Epidermal melanocyte (primary cell): Measurements from ENCODE around the gene NIPA2.
"Not testable (repeated sequence)": the region's sequence is repeated elsewhere in the genome, so short reads cannot be mapped to it uniquely, and the experiment has no call there.

ENCODE experiments used
- DNase-seq: peaks from one replicate; pipeline ENCODE4 v3.0.0; 2011; ENCODE audit warnings: low spot score; ENCODE audit not compliant: insufficient read length

The NIPA2 gene

DNA sequence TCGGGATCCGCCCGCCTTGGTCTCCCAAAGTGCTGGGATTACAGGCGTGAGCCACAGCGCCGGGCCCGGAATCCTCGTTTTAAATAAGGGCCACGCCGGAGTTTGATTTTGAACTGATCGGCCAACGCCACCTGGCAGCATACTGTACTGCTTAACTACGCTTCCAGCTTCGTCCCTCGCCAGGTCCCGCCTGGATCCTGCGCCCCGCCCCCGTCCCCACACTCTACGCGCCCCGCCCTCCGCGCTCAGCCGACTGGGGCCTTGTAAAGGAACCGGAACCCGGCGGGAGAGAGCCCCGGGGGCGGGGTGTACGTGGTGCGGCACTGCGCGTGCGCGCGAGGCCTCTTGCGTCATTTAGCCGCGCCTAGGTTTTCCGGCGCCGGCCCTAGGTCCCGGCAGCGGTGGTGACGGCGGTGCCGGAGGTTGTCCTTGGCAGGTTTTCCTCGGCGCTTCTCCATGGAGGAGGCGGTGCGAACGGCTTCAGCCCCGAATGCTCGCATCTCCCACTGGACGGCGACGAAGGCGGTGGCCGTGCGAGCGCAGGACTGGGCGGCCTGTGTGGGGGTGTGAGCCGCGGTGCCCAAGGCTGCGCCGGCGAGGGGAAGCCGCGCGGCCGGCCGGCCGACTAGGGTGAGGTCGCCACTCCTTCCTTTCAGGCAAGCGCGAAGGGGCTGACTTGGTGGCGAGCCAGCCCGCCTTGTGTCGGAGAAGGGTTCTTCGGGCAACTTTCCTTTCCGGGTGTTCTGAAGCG is at the start of gene NIPA2:
Gene NIPA2 (plus strand): TSS at position 375 of the 751 bp plus-strand sequence. CDS start 13,066 bp downstream, outside the sequence.
- DNase-seq: peak; percentile 90

DNA sequence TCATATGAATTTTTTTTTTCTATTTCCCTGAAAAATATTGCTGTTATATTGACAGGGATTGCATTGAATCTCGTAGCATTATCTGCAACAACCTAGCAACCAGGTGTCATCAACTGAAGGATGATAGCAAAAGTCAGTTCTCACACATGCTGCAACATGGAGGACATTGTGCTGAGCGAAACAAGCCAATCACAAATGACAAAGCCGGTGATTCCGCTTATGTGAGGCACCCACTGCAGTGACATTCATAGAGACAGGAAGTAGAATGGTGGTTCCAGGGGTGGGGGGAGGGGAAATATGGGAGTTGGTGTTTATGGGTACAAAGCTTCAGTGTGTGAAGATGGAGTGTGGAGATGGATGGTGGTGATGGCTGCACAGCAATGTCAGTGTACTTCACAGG is 44.4 kb upstream of the NIPA2 start:
- DNase-seq: no peak

DNA sequence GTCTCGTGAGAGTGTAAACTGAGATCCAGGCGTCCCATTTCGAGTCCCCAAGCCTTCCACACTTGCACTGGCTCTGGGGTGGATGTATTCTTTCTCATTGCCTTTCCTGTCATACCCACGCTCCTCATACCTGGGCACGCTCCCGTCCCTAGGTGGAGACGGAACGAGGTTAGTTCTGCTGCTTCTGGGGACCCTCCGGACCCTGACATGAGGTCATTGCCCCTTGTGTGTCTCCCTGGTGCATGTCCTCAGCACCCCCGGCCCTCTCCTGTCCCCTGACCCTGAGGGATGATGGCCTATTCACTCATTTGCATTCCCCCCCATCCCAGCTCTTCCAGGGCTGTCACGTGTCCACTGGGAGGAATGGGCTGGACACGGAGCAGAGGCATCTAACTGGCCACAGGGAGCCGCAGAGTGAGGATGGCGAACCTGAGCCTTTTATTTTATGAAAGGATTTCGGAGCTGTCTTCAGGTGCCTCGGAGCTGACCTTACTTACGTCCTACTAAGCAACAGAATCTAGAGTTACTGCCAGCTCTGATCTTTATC is 43.8 kb upstream of the NIPA2 start:
- DNase-seq: no peak

DNA sequence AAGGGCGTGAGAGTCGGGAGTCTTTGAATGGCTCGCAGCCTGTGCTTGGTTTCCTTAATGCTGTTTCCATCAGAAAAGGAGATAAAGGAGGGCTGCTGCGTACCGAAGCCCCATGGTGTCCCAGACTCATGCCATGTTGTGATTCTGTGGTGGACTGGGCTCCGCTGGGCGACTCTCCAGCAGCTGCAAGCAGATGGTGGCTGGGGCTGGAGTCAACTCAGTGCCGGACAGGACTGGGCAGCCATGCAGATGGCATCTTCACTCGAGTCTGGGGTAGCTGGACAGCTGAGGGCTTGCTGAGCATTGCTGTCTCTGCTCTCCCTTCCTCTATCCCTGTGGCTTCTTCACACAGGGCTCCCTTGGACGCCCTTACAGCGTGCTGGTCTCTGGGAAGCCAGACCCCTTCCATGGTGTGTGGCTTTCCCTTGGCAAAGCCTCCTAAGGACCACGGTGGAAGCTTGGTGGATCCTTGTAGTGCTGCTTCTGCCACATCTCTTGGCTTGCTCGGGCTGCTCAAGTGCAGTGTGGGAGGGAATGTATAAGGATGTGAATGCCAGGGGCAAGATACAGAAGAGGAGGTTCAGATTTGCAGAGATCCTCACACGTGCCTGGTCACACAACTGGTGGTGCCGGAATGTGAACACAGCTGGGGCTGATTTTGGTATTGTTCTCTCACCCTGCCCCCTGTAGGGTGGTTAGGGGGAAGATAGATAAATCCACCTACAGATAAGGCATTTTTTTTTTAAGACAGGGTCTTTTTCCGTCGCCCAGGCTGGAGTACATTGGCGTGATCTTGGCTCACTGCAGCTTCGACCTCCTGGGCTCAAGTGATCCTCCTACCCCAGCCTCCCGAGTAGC is 43.0 kb upstream of the NIPA2 start:
- no peak for DNase-seq

DNA sequence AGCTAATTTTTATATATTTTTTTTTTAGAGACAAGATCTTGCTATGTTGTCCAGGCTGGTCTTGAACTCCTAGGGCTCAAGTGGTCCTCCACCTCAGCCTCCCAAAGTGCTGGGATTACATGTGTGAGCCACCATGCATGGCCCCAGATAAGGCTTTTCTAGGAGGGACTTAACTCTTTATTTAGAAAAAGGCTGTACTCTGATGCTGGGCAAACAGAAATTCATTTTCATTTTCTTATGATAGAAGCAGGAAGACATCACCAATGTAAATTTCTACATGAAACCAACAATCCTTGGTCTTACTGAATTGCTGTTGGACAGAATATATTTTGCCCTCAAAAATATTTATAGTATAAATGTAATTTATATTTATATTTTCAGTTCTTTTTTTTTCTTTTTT is 42.4 kb upstream of the NIPA2 start:
- no peak for DNase-seq

DNA sequence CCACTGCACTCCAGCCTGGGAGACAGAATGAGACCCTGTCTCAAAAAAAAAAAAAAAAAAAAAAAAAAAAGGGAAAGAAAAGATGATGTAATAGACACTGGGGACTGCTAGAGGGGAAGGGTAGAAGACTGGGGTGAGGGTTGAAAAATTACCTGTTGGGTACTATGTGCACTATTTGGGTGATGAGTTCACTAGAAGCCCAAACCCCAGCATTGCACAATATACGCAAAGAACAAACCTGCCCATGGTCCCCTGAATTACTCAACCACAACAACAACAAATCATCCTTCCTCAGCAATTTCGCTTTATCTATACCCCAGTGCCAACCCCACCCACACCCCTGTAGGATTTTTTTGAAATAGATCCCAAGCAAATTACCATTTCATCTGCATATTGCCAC is 38.6 kb upstream of the NIPA2 start:
- DNase-seq: no peak

DNA sequence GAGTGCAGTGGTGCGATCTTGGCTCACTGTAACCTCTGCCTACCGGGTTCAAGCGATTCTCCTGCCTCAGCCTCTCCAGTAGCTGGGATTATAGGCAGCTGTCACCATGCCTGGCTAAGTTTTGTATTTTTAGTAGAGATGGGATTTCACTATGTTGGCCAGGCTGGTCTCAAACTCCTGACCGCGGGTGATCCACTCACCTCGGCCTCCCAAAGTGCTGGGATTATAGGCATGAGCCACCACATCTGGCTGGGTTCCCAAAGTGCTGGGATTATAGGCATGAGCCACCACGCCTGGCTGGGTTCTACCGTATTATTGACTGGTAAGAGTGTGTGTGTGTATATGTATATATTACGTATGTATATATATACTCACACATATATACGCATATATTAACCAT is 35.5 kb upstream of the NIPA2 start:
- not testable (repeated sequence) for DNase-seq

DNA sequence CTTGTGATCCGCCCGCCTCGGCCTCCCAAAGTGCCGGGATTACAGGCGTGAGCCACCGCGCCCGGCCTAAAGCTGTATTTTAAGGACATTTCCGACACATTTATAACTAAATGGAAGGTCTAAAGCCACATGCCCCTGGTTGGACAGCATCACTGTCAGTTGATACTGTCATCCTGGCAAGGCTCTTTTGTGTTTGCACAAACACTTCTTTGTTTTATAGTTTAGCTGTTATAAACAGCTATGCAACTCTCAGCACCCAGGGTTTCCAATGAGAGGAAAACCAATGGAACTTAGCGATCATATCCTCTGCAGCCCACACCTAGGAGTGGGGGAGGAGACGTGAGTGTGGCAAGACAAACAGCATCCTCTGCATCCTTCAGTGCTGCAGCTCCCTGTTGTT is 32.3 kb upstream of the NIPA2 start:
- peak; percentile 42 for DNase-seq

DNA sequence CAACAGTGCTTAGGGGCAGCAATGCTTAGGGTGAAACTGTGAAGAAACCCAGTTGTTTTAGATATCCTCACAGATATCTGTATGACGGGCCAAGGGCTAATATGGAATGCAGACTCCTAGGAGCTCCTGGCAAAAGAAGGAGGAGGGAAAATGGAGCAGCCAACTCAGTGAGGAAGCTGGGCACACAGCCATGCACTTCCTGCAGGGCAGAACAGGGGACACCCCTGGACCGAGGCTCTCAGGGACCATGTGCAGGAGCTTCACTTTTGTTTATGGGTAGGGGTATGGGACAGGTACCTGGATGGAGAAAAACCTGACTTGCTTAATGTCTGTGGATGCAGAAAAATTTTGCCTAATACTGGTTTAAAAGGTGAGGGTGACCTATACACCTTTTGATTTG is 31.8 kb upstream of the NIPA2 start:
- DNase-seq: no peak

DNA sequence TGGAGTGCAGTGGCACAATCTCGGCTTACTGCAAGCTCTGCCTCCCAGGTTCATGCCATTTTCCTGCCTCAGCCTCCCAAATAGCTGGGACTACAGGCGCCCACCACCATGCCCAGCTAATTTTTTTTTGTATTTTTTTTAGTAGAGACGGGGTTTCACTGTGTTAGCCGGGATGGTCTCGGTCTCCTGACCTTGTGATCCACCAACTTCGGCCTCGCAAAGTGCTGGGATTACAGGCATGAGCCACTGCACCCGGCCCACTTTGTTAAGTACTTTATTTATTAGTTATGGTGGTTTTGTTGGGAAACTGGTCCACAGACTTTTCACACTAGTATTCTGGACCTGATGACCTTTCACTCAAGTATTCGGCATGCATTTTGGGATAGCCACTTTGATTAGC is 30.6 kb upstream of the NIPA2 start:
- DNase-seq: not testable (repeated sequence)

DNA sequence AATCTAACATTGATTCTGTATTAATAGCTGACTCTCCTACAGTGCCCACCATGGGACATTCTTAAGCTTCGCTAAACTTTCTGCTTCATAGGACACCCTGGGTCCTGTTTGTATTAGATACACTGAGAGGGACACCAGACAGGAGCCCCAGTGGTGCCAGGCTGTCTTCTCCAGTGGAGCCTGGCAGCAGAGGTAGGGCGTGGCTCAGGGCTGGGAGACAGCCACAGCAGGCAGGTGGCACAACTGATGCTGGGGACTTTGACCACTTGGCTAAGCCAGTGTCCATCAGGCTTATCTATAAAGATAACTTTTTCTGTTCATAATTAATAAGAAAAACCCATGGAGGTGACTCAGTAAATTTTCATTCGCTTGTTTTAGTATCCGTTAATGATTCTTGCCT is 30.2 kb upstream of the NIPA2 start:
- DNase-seq: no peak

DNA sequence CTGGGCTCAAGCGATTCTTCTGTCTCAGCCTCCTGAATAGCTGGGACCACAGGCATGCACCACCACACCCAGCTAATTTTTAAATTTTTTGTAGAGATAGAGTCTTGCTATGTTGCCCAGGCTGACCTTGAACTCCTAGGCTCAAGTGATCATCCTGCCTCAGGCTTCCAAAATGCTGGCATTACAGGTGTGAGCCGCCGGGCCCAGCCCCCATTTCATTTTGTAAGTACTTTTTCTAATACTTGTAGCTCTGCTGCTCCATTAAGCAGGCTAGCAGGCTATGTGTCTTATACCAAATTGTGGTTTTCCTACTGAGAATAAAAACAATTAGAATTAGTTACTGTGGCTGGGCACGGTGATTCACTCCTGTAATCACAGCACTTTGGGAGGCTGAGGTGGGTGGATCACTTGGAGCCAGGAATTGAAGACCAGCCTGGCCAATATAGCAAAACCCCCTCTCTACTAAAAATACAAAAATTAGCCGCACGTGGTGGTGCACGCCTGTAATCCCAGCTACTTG is 29.6 kb upstream of the NIPA2 start:
- DNase-seq: no peak

DNA sequence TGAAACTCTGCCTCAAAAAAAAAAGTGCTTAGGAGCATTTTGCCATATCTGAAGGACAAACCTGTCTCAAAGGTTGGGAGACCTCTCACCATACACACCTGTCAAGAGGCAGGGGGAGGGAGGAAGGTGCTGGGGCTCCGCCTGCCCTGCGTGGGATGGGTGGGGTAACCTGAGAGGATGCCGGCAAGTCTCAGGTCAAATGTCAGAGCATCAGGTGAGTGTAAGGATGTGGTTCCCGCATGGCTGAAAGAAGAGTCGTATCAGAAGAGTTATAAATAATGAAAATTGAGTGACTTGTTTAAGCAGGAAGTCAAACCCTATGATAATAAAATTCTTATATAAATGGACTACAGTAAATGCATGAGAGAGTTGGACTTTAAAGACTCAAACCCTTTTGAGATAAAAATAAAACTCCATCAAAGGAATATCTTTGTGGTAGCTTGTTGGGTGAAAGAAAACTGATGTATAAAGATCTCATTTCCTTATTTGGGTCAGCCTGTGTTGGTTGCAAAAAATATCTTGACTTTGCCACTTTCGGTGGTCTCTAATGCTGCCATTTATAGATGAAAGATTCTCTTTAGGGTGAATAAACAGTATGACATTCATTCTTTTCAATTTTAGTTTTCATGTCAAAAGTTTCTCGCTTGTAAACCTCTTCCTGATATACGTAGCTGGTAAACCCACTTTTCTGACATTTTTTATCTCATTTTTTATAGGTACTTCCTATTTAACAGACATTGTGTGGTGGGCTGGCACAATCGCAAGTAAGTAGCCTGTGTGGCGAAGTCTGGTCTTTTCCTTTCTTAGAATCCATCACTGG is 28.2 kb upstream of the NIPA2 start:
- no peak for DNase-seq

DNA sequence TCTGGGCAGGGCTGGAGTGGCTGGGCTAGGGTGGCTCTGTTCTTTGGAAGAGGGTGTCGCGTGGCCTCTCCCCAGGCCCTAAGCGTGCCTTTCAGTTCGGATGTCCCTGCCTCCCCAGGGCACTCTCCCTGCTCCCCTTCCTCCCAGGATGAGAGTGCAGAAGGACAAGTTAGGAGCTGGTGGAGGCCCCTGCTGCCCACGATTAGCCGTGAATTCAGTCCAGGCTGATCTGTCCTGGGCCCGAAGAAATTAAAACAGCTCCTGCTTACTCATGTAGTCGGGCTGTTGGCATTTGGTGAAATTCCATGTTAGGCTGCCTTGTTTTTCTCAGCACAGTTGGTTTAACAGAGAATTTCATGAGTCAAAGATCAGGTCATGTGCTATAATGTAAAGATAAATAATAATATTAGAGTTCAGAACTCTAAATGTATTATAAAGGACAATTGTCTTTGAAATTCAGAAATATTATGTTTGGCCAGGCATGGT is 27.6 kb upstream of the NIPA2 start:
- DNase-seq: no peak

DNA sequence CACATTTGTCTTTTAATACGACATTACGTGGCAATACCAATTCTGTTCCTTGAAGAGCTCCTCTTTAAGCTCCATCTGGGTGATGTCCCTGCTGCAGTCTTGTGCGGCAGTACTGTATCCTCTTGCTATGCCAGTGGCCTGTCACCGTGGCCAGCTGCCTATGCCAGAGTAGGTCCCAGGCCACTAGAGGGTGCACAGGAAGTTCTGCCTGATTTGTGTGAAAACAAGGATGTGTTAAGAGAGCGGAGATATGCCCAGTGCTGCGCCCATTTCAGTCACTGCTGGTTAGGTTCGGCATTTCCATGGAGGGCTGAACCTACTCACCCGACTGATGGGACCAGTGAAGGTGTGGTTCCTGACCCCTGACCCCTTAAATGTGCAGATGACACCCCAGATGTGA is 26.8 kb upstream of the NIPA2 start:
- DNase-seq: no peak

DNA sequence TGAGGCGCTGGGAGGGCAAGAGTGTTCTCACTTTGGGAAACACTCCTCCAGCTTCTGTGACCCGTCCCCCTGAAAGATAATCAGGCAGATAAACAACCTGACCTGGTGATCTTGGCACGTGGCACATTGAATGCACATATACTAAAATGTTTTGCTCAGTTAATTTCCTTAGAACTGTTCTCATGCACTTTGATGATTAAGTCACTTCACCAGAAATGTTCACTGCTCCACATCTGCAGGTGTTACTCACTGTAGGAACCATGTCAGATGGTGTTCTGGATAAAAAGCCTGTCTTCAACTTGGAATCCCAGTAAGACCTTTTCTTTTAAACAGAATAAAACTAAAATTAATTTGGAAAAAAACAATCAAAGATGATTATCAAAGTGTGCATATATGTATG is 24.6 kb upstream of the NIPA2 start:
- no peak for DNase-seq

DNA sequence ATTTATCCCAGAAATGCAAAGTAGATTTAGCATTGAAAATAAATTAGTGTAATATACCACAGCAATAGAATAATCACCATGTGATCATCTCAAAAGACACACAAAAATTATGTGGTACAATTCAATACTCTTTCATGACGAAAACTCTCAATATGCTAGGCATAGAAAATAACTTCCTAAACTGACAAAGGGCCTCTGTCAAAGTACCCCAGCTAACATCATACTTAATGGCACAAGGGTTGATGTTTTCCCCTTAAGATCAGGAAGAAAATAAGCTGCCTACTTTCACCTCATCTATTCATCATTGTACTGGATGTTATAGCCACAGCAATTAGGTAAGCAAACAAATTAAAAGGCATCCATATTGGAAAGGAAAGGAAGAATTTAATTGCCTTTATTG is 22.7 kb upstream of the NIPA2 start:
- no peak for DNase-seq

DNA sequence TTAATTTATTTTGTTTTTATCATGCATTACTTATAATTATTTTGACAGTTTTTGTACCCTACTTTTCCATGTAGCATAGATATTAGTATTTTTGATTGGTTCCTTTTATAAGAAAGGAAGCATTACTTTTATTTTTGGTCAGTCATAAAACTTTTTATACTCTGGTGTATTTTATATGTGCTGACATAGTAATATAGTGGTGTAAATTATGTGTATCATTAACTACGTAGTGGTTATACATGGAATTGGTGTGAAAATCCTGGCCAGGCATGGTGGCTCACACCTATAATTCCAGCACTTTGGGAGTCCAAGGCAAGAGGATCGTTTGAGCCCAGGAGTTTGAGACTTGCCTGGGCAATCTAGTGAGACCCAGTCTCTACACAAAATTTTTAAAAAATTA is 18.8 kb upstream of the NIPA2 start:
- DNase-seq: no peak

DNA sequence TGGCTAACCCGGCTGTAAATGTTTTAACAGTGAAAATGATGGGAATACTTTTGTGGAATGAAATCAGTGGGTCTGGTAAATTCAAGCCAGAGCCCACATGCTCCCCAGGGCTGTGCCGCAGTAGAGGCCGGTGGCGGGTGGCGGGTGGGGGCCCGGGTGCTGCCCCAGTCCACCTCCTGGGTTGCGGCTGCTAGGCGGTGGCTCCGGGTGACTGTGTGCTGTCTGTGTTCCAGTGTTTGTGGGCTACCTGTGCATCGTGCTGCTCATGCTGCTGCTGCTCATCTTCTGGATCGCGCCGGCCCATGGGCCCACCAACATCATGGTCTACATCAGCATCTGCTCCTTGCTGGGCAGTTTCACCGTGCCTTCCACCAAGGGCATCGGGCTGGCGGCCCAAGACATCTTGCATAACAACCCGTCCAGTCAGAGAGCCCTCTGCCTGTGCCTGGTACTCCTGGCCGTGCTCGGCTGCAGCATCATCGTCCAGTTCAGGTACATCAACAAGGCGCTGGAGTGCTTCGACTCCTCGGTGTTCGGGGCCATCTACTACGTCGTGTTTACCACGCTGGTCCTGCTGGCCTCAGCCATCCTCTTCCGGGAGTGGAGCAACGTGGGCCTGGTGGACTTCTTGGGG is 14.9 kb upstream of the NIPA2 start:
- no peak for DNase-seq

DNA sequence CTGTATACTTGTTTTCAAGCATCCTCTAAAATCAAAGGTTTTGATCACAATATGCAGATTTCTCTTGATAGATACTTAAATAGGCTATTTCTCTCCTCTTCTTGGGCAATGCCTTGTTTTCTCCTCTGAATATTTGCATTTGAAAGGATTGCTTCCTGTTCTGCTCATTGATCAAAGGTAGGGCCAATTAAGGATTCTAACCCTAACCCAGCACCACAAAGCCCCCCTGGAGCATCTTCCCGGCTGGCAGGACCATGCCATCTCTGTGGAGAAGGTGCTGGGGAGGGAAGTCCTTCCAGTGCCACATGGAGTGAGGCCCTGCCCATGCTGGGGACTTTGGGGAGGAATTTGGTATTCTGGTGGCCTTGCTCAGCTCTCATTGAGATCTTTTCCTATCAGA is 11.3 kb upstream of the NIPA2 start:
- DNase-seq: no peak

DNA sequence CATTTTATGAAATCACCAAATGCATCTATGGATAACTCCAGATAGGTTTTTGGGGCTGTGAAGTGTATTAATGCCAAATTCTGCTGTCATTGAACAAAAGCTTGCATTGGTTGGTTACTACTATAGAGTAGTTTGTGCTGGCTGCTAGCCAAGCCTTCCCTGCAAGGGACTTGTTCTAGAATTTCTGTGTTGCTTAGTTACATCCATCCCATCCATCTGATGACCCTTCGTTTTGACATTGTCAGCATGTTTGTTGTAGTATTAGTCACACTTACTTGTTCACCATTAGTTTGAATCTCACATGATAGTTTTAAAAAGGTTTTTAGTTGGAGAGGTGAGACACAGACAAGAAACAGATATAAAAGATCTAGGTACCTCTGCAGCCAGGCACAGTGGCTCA is 7.0 kb upstream of the NIPA2 start:
- DNase-seq: no peak
